Prostate gland (tissue), 2 donors: Measurements from ENCODE around the gene CLSTN1.

Experiments used
- POLR2A ChIP-seq: fragments of 450-650 bp; IDR thresholded peaks from one replicate; pipeline ENCODE4 v1.6.1; 2016; ENCODE audit warnings: antibody characterized with exemption, mild to moderate bottlenecking
- POLR2AphosphoS5 ChIP-seq: sonication (generic); formaldehyde crosslinking; IDR thresholded peaks from one replicate; pipeline ENCODE4 v1.6.1; 2017; ENCODE audit warnings: antibody characterized with exemption
- TF ChIP-seq, protein P1 (sequence below), 4 experiments: fragments of 200-600 bp in 2 of 4; fragments of 450-650 bp in 2 of 4; sonication (generic) in 2 of 4; IDR thresholded peaks; 1 replicate in 3 of 4; 2 replicates in 1 of 4; pipeline ENCODE4 v1.5.1; 2016 to 2019; ENCODE audit warnings: antibody characterized with exemption in 4 of 4, mild to moderate bottlenecking in 2 of 4, moderate library complexity in 2 of 4

GRCh38 chr1:9696793-9697192, 127.0 kb downstream of the CLSTN1 start:
- TF ChIP-seq, protein P1, sequence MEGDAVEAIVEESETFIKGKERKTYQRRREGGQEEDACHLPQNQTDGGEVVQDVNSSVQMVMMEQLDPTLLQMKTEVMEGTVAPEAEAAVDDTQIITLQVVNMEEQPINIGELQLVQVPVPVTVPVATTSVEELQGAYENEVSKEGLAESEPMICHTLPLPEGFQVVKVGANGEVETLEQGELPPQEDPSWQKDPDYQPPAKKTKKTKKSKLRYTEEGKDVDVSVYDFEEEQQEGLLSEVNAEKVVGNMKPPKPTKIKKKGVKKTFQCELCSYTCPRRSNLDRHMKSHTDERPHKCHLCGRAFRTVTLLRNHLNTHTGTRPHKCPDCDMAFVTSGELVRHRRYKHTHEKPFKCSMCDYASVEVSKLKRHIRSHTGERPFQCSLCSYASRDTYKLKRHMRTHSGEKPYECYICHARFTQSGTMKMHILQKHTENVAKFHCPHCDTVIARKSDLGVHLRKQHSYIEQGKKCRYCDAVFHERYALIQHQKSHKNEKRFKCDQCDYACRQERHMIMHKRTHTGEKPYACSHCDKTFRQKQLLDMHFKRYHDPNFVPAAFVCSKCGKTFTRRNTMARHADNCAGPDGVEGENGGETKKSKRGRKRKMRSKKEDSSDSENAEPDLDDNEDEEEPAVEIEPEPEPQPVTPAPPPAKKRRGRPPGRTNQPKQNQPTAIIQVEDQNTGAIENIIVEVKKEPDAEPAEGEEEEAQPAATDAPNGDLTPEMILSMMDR (IDR thresholded peaks at IDR 0.05), result no peak
- TF ChIP-seq POLR2AphosphoS5 (no peak), POLR2A (no peak)
